Sigmoid colon (tissue), 7 donors: ENCODE measurements around the gene KREMEN2. TPM values are rescaled to one million over a fixed set of nuclear protein-coding genes. Genes with fewer than 3 reads are reported as not detected.

Source experiments
- DNase-seq: peaks from one replicate; pipeline ENCODE4 v3.0.0-alpha.2; 2019
- H3K27ac ChIP-seq, 4 donors: fragments of 200-600 bp; sonication (generic); one replicate each; pipeline ENCODE4 v1.5.1; 2016 to 2019; ENCODE audit warnings: mild to moderate bottlenecking in 1 of 4
- H3K27me3 ChIP-seq, 3 donors: fragments of 200-600 bp; sonication (generic); one replicate each; pipeline ENCODE4 v1.5.1; 2019; ENCODE audit warnings: mild to moderate bottlenecking in 1 of 3
- H3K36me3 ChIP-seq, 4 donors: fragments of 200-600 bp; sonication (generic); one replicate each; pipeline ENCODE4 v1.5.1; 2016 to 2019
- H3K4me1 ChIP-seq, 4 donors: fragments of 200-600 bp; sonication (generic); one replicate each; pipeline ENCODE4 v1.5.1; 2017 to 2019
- H3K4me3 ChIP-seq, 4 donors: fragments of 200-600 bp; sonication (generic); one replicate each; pipeline ENCODE4 v1.5.1; 2017 to 2019; ENCODE audit warnings: mild to moderate bottlenecking in 2 of 4, moderate library complexity in 1 of 4
- H3K9me3 ChIP-seq, 4 donors: fragments of 200-600 bp in 3 of 4; sonication (generic) in 3 of 4; one replicate each; pipeline versions ENCODE4 v1.5.1 to v1.6.1; 2013 to 2019
- EP300 ChIP-seq, 4 donors: sonication (generic); formaldehyde crosslinking; IDR thresholded peaks; one replicate each; pipeline ENCODE4 v1.6.1; 2017; ENCODE audit warnings: antibody characterized with exemption in 4 of 4
- POLR2A ChIP-seq, 2 donors: fragments of 450-650 bp; IDR thresholded peaks; one replicate each; pipeline ENCODE4 v1.6.1; 2016; ENCODE audit warnings: antibody characterized with exemption in 2 of 2, mild to moderate bottlenecking in 2 of 2, moderate library complexity in 2 of 2
- POLR2AphosphoS5 ChIP-seq, 4 donors: sonication (generic); formaldehyde crosslinking; IDR thresholded peaks; one replicate each; pipeline ENCODE4 v1.6.1; 2017; ENCODE audit warnings: antibody characterized with exemption in 4 of 4
- WGBS, 2 donors: extraction: QIAGEN DNeasy Blood & Tissue Kit; methylation state at CpG; one replicate each; pipeline ENCODE4 v1.1.7; 2013; 5-methylcytosine and 5-hydroxymethylcytosine counted together
- intact Hi-C: fragments of 100-400 bp; cut with DNase I; formaldehyde crosslinking; loops from one replicate; pipeline ENCODE4 v1.15.1; 2023
- polyA plus RNA-seq, 3 donors: library from polyadenylated mRNA; stranded (reverse); fragments of 200-250 nt; gene quantifications; one replicate each; pipeline ENCODE4 v1.2.3, GENCODE V29; 2013
- total RNA-seq, 4 donors: library from RNA; depleted of rRNA; stranded (reverse); fragments of >200 nt; gene quantifications; one replicate each; pipeline ENCODE4 v1.1.0, GENCODE V29; 2016
- TF ChIP-seq, protein P1 (sequence below), 4 experiments: fragments of 450-650 bp in 3 of 4; fragments of 200-600 bp in 1 of 4; IDR thresholded peaks; one replicate each; pipeline ENCODE4 v1.5.1; 2016 to 2019; ENCODE audit warnings: antibody characterized with exemption in 4 of 4, mild to moderate bottlenecking in 3 of 4, moderate library complexity in 2 of 4
- donor health status: healthy with polysubstance abuse.
- donor health status: Bipolar disorder and iron deficiency.
- donor health status: healthy.

The KREMEN2 gene
- total and polyA plus RNA-seq, 7 donors, result 1.0 to 1.8 (median 1.6) TPM; not detected in 4

DNA sequence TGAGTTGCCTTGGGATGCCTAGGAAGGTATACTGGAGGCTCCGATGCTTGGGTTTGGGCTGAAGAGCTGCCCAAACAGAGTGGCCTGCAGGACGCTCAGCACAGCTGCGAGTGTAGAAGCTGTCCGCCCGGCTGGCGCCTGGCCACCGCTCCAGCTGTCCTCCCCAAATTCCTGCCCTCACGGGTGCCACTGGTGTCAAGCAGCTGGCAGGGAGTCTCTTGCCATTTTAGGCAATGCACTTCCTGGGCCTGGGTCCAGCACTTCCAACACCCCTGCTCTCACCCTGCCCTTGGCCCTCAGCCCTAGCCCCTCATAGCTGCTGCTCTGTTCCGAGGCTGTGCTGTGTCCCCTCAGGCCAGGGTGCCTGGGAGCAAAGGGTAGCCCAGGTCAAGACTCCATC lies 21.4 kb downstream of the KREMEN2 start:
- Histone ChIP-seq H3K27me3 (peaks cover 0 to 20% (median 0%) of the 10 kb centered on the region in 3 donors), H3K27ac (no peak overlapping the region), H3K9me3 (no peaks in the 10 kb centered on the region), H3K4me3 (no peak overlapping the region), H3K4me1 (peaks cover 0 to 21% (median 18%) of the 10 kb centered on the region in 4 donors), H3K36me3 (no peaks in the 10 kb centered on the region)
- TF ChIP-seq, protein P1, sequence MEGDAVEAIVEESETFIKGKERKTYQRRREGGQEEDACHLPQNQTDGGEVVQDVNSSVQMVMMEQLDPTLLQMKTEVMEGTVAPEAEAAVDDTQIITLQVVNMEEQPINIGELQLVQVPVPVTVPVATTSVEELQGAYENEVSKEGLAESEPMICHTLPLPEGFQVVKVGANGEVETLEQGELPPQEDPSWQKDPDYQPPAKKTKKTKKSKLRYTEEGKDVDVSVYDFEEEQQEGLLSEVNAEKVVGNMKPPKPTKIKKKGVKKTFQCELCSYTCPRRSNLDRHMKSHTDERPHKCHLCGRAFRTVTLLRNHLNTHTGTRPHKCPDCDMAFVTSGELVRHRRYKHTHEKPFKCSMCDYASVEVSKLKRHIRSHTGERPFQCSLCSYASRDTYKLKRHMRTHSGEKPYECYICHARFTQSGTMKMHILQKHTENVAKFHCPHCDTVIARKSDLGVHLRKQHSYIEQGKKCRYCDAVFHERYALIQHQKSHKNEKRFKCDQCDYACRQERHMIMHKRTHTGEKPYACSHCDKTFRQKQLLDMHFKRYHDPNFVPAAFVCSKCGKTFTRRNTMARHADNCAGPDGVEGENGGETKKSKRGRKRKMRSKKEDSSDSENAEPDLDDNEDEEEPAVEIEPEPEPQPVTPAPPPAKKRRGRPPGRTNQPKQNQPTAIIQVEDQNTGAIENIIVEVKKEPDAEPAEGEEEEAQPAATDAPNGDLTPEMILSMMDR (IDR thresholded peaks at IDR 0.05), result no peak
- no peak for TF ChIP-seq EP300 (IDR thresholded peaks at IDR 0.05)
- intact Hi-C loops, result no loop called here
- DNase-seq, result no peak
- WGBS, 2 donors, result 66 to 85% methylated on average over 9 of the region's 9 CpGs

DNA sequence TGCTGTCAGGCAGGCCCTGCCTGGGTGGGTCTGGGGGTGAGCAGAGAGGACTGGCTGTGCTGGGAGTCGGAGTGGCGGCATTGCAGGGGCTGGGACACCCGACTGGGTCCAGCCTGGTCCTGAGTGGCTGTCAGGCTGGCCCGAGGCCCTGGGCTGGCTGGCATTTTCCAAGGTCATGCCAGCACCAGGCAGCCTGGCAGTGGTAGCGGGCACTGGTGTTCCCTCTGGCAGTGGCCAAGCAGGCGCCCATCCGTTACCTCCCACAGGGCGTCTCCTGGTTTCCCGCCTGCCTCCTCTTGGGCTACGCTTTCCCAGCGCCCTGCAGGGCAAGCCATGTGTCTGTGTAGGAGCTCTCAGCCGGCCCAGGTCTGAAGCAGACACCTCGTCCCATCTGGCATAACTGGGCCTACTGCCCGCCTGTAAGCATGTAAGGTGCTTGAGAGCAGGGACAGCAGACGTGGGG lies 21.8 kb downstream of the KREMEN2 start:
- no peaks in the 10 kb centered on the region for H3K36me3 ChIP-seq
- H3K9me3 ChIP-seq, result no peaks in the 10 kb centered on the region
- peaks cover 0 to 18% (median 14%) of the 10 kb centered on the region in 4 donors for H3K4me1 ChIP-seq
- H3K4me3 ChIP-seq, result no peak overlapping the region
- TF ChIP-seq POLR2A (IDR thresholded peaks at IDR 0.05) (no peak), POLR2AphosphoS5 (IDR thresholded peaks at IDR 0.05) (no peak), EP300 (IDR thresholded peaks at IDR 0.05) (no peak)
- TF ChIP-seq, protein P1 (IDR thresholded peaks at IDR 0.05), result no peak
- intact Hi-C loops, result no loop called here
- H3K27me3 ChIP-seq, result peaks cover 0 to 22% (median 0%) of the 10 kb centered on the region in 3 donors
- DNase-seq, result no peak
- 82 to 90% methylated on average over 15 of the region's 15 CpGs for WGBS, 2 donors
- H3K27ac ChIP-seq, result no peak overlapping the region

- TF ChIP-seq EP300 (IDR thresholded peaks at IDR 0.05) (no peak), POLR2AphosphoS5 (IDR thresholded peaks at IDR 0.05) (no peak), POLR2A (IDR thresholded peaks at IDR 0.05) (no peak)
- TF ChIP-seq, protein P1 (IDR thresholded peaks at IDR 0.05), result no peak
- Histone ChIP-seq H3K9me3 (no peaks in the 10 kb centered on the region), H3K4me1 (peaks cover 0 to 12% (median 9%) of the 10 kb centered on the region in 4 donors), H3K36me3 (no peaks in the 10 kb centered on the region), H3K4me3 (no peak overlapping the region), H3K27me3 (peaks cover 0 to 22% (median 0%) of the 10 kb centered on the region in 3 donors), H3K27ac (no peak overlapping the region)
- WGBS, 2 donors, result 70 to 82% methylated on average over 17 of the region's 17 CpGs
- intact Hi-C loops, result no loop called here
- no peak for DNase-seq
Observed at GRCh38 chr16:2986623-2987188, 22.6 kb downstream of the KREMEN2 start.

- intact Hi-C loops, result no loop called here
Observed at GRCh38 chr16:2987286-2987685, 23.2 kb downstream of the KREMEN2 start.

More at GRCh38 chr16:2987286-2987685, 23.2 kb downstream of the KREMEN2 start:
- DNase-seq, result no peak
- H3K27ac ChIP-seq, result no peak overlapping the region
- WGBS, 2 donors, result 86 to 91% methylated on average over 9 of the region's 9 CpGs
- TF ChIP-seq EP300 (IDR thresholded peaks at IDR 0.05), result no peak
- TF ChIP-seq POLR2A (IDR thresholded peaks at IDR 0.05), result no peak
- TF ChIP-seq POLR2AphosphoS5 (IDR thresholded peaks at IDR 0.05), result no peak
- TF ChIP-seq, protein P1 (IDR thresholded peaks at IDR 0.05), result no peak
- H3K27me3 ChIP-seq, result peaks cover 0 to 22% (median 0%) of the 10 kb centered on the region in 3 donors
- H3K4me3 ChIP-seq, result no peak overlapping the region
- H3K9me3 ChIP-seq, result no peaks in the 10 kb centered on the region
- no peaks in the 10 kb centered on the region for H3K36me3 ChIP-seq
- peaks cover 0 to 12% (median 9%) of the 10 kb centered on the region in 4 donors for H3K4me1 ChIP-seq
